T follicular helper cell (primary cell): ENCODE data around the gene PIANP.

Source experiments
- DNase-seq: peaks from one replicate; pipeline ENCODE4 v3.0.0-alpha.2; 2020; ENCODE audit warnings: low read depth

PIANP gene

DNA sequence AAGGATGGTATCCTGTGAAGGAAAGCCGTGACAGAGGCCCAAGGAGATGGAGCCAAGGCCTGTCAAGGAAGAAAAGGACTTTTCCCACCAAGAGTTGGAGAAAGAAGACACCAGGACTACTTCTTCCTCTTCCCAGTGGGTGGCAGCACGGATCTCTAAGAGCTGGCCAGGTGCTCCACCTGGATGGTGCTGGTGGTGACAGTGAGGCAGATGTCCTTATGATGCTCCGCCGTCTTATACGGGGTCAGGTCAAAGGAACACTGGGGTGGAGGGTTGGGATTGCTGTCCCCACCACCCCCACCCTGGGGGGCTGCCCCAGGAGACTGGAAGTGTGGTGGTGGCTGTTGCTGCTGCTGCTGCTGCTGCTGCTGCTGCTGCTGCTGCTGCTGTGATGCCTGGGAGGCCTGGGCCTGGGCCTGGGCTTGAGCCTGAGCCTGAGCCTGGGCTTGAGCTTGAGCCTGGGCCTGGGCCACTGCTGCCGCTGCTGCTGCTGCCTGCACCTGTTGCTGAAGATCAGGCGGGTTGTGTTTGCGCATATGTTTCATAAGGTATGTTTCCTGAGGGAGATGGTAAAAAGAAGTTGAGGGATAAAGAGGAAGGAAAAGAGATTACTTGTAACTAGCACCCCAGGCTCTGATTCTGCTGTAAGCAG lies 32.9 kb downstream of the PIANP start:
- no peak for DNase-seq

GRCh38 chr12:6666211-6666610 lies 34.4 kb downstream of the PIANP start:
- no peak for DNase-seq

GRCh38 chr12:6664902-6665301 lies 35.7 kb downstream of the PIANP start:
- DNase-seq = no peak

DNA sequence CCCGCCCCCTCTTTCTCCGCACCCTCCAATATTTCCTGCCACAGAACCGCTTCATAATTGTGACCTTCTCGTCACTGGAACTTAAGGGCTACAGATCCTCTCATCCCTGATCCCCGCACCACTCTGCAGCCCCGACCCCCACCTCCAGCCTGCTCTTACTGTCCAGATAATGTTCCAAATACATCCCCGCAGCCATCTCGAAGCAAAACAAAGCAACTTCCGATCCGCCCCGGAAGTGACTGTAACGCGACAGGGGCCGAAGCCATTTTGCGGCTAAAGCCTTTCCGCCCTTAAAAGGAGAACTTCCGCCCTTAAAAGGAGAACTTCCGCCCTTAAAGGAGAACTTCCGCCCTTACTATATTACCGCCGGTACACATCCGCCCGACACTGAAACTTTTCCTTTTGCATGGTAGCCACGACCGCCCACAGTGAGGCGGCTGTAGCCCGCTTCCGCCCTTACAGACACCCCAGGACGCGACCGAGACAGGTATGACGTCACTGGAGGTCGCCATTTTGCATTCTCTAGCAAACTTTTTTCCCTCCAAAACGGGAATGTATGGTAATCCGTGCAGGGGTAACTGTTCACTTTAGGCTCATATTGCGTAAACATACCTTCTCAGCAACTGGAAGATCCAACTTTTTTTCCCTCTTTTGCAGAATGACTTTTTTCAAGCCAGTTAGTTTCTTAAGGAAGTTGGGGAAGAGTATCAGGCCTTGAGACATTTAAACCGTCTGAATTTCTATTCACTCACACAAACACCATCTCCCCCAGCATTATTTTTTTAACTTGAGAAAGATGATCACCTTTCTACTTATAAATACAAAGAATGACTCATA lies 37.5 kb downstream of the PIANP start, which contains the start of gene ING4:
Gene ING4, minus strand, starts transcription at position 214 of the 837 bp plus-strand sequence. Its CDS starts 18 bp downstream, at position 196.
- DNase-seq = peak; percentile 96

DNA sequence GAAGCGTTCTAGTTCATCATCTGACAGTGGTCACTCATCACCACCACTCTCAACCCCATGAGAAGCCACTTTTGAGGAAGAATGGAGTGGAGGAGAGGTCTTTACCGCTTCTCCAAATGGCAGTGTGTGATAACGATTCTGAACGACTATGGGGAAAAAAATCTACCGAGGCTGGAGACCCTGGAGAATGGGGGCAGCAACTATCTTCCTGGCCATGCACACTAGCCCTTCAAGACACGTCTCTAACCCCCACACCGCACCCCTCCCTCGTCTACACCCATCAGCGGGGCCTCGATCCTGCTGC lies 38.1 kb downstream of the PIANP start:
- DNase-seq = no peak

DNA sequence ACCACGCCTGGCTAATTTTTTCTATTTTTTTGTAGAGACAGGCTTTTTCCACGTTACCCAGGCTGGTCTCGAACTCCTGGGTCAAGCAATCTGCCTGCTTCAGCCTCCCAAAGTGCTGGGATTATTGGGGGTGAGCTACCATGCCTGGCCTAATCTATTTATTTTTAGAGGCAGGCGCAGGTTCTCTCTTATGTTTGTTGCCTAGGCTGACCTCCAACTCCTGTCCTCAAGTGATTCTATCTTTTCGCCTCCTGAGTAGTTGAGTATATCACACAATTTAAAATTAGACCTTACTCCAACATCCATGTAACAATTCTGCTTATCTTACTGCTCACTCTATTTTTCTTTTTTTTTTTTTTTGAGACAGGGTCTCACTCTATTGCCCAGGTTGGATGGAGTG lies 46.6 kb downstream of the PIANP start:
- DNase-seq = no peak

DNA sequence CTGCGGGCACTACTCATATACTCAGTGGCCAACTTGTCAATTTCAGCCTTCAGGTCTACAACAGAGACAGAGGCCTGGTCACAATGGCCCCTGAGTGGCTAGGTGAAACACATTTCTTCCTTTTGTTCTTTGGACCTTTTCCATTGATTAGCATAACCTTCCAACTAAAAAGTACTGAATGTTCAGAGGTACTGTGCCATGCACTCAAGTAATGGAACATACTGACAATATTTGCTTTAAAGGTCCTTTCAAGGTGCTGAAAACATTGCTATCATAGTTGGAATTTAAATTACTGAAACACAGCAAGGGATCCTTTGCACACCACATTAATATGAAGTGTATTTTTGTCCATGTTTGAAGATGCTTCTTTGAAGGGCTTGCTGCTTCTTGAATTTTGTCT lies 47.3 kb downstream of the PIANP start:
- DNase-seq = no peak

GRCh38 chr12:6652391-6652790 lies 48.2 kb downstream of the PIANP start:
- no peak for DNase-seq

GRCh38 chr12:6650832-6651231 lies 49.8 kb downstream of the PIANP start:
- no peak for DNase-seq

DNA sequence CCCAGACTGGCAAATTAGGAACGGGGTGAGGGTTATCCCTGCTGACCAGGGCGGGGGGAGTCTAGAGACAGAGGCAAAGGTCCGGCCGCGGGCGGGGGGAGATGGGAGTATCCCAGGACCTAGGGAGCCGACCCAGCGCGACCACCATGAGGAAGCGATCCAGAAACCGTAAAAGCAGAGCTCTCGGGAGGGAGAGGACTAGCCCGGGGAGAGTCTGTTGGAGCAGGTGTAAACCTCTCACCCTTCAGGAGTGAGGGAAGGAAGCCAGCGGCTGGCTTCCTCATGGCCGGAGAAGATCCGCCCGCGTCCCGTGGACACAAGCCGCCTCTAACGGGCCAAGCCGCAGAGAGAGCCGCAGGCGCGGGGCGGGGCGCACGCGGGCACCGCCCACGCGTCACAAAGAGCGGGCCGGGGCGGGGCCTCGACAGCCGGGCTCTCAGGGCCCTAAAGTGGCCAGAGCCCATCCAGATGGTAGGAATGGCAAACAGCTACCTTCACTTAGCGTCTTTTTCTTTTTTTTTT lies 53.5 kb downstream of the PIANP start, which contains the start of gene ACRBP:
Gene ACRBP, minus strand, starts transcription at position 350 of the 522 bp plus-strand sequence. Its CDS starts 66 bp downstream, at position 284.
- DNase-seq = no peak

DNA sequence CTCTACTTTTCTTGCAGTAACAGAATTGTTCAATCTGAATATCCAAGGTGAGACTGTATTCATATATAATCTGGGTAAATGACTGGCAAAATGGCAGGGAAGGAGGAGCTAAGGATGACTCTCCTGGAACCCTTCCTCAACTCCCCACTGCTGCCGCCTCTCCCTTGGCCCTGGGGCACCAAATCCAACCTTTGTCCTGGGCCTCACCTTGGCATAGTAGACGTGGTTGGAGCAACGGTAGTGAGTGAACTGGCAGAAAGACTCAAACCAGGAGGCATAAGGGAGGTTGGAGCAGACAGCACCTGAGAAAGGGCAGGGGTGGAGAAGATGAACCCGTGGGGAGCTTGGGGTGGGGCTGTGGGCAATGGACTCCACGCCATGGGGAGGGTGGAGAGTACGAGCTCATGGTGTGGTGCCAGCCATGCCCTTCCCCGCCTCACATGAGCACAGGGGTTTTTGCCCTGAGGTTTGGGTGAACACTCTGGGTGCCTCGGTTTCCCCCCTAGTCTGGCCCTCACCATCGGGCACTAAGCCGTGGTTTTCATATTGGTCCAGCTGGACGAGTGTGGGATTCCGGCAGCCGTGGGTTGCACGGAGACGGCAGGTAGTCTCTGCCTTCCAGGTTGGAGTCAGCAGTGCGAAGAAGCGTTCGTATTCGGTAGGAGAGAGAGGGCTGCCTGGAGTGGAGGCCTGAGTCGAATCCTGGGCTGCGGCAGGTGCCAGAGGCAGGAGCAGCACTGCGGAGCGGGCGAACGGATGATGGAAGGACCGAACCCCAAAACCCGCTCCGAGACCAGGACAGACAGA lies 54.1 kb downstream of the PIANP start:
- DNase-seq = no peak

GRCh38 chr12:6644903-6645302 lies 55.7 kb downstream of the PIANP start:
- DNase-seq = no peak

- DNase-seq = no peak
Measured at GRCh38 chr12:6644257-6644596, 56.4 kb downstream of the PIANP start.
